GM20431 (cell line): ENCODE data around the gene TCTA.

ENCODE experiments used
- in situ Hi-C: fragments of 300-500 bp; cut with MseI, MboI; formaldehyde crosslinking; loops from one replicate; pipeline ENCODE4 v1.15.0; 2020; ENCODE audit warnings: low sequenced_read_pairs; ENCODE audit not compliant: unreplicated experiment

The TCTA gene

GRCh38 chr3:49454898-49455681, 42.9 kb downstream of the TCTA start:
- in situ Hi-C loops = loop anchor here (25.0 kb wide), 1 partner anchor 293 kb away; the partner anchor contains the start of genes CCDC71 and KLHDC8B

- in situ Hi-C loops = loop anchor here (25.0 kb wide), 1 partner anchor 294 kb away; the partner anchor contains the start of genes CCDC71 and KLHDC8B
Measured at GRCh38 chr3:49456466-49456865, 44.2 kb downstream of the TCTA start.

- in situ Hi-C loops = loop anchor here (25.0 kb wide), 1 partner anchor 298 kb away; the partner anchor contains the start of genes CCDC71 and KLHDC8B
Measured at GRCh38 chr3:49460188-49460890, 48.1 kb downstream of the TCTA start.

GRCh38 chr3:49460956-49461355, 48.7 kb downstream of the TCTA start:
- in situ Hi-C loops = loop anchor here (25.0 kb wide), 1 partner anchor 299 kb away; the partner anchor contains the start of genes CCDC71 and KLHDC8B

- in situ Hi-C loops = loop anchor here (25.0 kb wide), 1 partner anchor 299 kb away; the partner anchor contains the start of genes CCDC71 and KLHDC8B
Measured at GRCh38 chr3:49461443-49462171, 49.4 kb downstream of the TCTA start.

- in situ Hi-C loops = loop anchor here (25.0 kb wide), 1 partner anchor 300 kb away; the partner anchor contains the start of genes CCDC71 and KLHDC8B
Measured at GRCh38 chr3:49462222-49462621, 50.0 kb downstream of the TCTA start.

- in situ Hi-C loops = loop anchor here (25.0 kb wide), 1 partner anchor 303 kb away; the partner anchor contains the start of genes CCDC71 and KLHDC8B
Measured at GRCh38 chr3:49465270-49466034, 53.2 kb downstream of the TCTA start.
